SK-N-SH treated with all-trans-retinoic acid at 6 μM for 48 hours (cell line): ENCODE results near the gene UPK1A.
A peak's percentile ranks its signal among the peaks of the same experiment; 100 is the strongest.
"Not testable (repeated sequence)": the region's sequence is repeated elsewhere in the genome, so short reads cannot be mapped to it uniquely, and the experiment has no call there.

Source experiments
- ATAC-seq: fragments of 200-7000 bp; cut with Tn5 transposase; 3 replicates; pipeline ENCODE4 v1.9.1; 2020; ENCODE audit warnings: mild to moderate bottlenecking, moderate library complexity
- ARNTL ChIP-seq: fragments of 450-650 bp; formaldehyde crosslinking; IDR thresholded peaks from 2 replicates; pipeline ENCODE4 v1.5.0; 2020; ENCODE audit warnings: low read depth, mild to moderate bottlenecking, moderate library complexity, borderline replicate concordance
- BACH2 ChIP-seq: fragments of 250-450 bp; sonication (Bioruptor Pico); IDR thresholded peaks from 2 replicates; pipeline ENCODE4 v1.9.0; 2021; ENCODE audit warnings: mild to moderate bottlenecking, borderline replicate concordance
- CREB5 ChIP-seq: fragments of 250-450 bp; sonication (Bioruptor Pico); IDR thresholded peaks from 2 replicates; pipeline ENCODE4 v1.5.1; 2020; ENCODE audit warnings: low read depth, mild to moderate bottlenecking, moderate library complexity
- CSDC2 ChIP-seq: fragments of 250-450 bp; sonication (Bioruptor Pico); IDR thresholded peaks from 2 replicates; pipeline ENCODE4 v1.5.0; 2020; ENCODE audit warnings: mild to moderate bottlenecking, moderate library complexity
- ESRRG ChIP-seq: fragments of 250-450 bp; sonication (Bioruptor Pico); IDR thresholded peaks from 2 replicates; pipeline ENCODE4 v1.6.1; 2021; ENCODE audit warnings: mild to moderate bottlenecking
- GLIS3 ChIP-seq: fragments of 250-450 bp; sonication (Bioruptor Pico); IDR thresholded peaks from 2 replicates; pipeline ENCODE4 v1.5.0; 2020; ENCODE audit warnings: mild to moderate bottlenecking, moderate library complexity
- ISL1 ChIP-seq: fragments of 250-450 bp; sonication (Bioruptor Pico); IDR thresholded peaks from 2 replicates; pipeline ENCODE4 v2.1.2; 2022; ENCODE audit warnings: mild to moderate bottlenecking, moderate library complexity
- PATZ1 ChIP-seq: fragments of 250-450 bp; sonication (Bioruptor Pico); IDR thresholded peaks from 2 replicates; pipeline ENCODE4 v1.8.0; 2020; ENCODE audit warnings: mild to moderate bottlenecking, moderate library complexity, borderline replicate concordance
- POU6F1 ChIP-seq: fragments of 250-450 bp; sonication (Bioruptor Pico); IDR thresholded peaks from 2 replicates; pipeline ENCODE4 v1.8.0; 2021; ENCODE audit warnings: low read depth, mild to moderate bottlenecking, moderate library complexity, borderline replicate concordance
- RARB ChIP-seq: fragments of 250-450 bp; sonication (Bioruptor Pico); IDR thresholded peaks from 2 replicates; pipeline ENCODE4 v1.8.0; 2021; ENCODE audit warnings: mild to moderate bottlenecking, moderate library complexity
- SNAI2 ChIP-seq: fragments of 250-450 bp; sonication (Bioruptor Pico); IDR thresholded peaks from 2 replicates; pipeline ENCODE4 v1.5.0; 2020; ENCODE audit warnings: mild to moderate bottlenecking, moderate library complexity
- TCF4 ChIP-seq: fragments of 250-450 bp; sonication (Bioruptor Pico); IDR thresholded peaks from 2 replicates; pipeline ENCODE4 v1.8.0; 2021; ENCODE audit warnings: mild to moderate bottlenecking, moderate library complexity, borderline replicate concordance
- TOX ChIP-seq: fragments of 250-450 bp; sonication (Bioruptor Pico); IDR thresholded peaks from 2 replicates; pipeline ENCODE4 v1.8.0; 2021; ENCODE audit warnings: mild to moderate bottlenecking, moderate library complexity, borderline replicate concordance
- ZC3H10 ChIP-seq: fragments of 250-450 bp; sonication (Bioruptor Pico); IDR thresholded peaks from 2 replicates; pipeline ENCODE4 v1.5.1; 2021; ENCODE audit warnings: mild to moderate bottlenecking, moderate library complexity
- ZFP3 ChIP-seq: fragments of 250-450 bp; sonication (Bioruptor Pico); IDR thresholded peaks from 2 replicates; pipeline ENCODE4 v1.5.0; 2020; ENCODE audit warnings: mild to moderate bottlenecking, moderate library complexity
- ZFP30 ChIP-seq: fragments of 450-650 bp; formaldehyde crosslinking; IDR thresholded peaks from 2 replicates; pipeline ENCODE4 v1.5.0; 2022; ENCODE audit warnings: mild to moderate bottlenecking, moderate library complexity
- ZNF565 ChIP-seq: fragments of 450-650 bp; formaldehyde crosslinking; conservative IDR thresholded peaks from 2 replicates; pipeline ENCODE4 v1.5.0; 2020; ENCODE audit warnings: low read depth, mild to moderate bottlenecking, moderate library complexity
- ZNF70 ChIP-seq: fragments of 450-650 bp; formaldehyde crosslinking; IDR thresholded peaks from 2 replicates; pipeline ENCODE4 v1.5.0; 2020; ENCODE audit warnings: mild to moderate bottlenecking, moderate library complexity
- ZNF8 ChIP-seq: fragments of 450-650 bp; formaldehyde crosslinking; IDR thresholded peaks from 2 replicates; pipeline ENCODE4 v1.5.0; 2020; ENCODE audit warnings: mild to moderate bottlenecking, moderate library complexity
- TF ChIP-seq, protein P1 (sequence below): fragments of 250-450 bp; sonication (Bioruptor Pico); IDR thresholded peaks from 2 replicates; pipeline ENCODE4 v1.5.0; 2020; ENCODE audit warnings: mild to moderate bottlenecking, moderate library complexity

UPK1A gene

GRCh38 chr19:35645680-35646511 is 20.4 kb upstream of the UPK1A start:
- ATAC-seq, result no peak
- TF ChIP-seq SNAI2 (CRISPR knock-in tag) (no peak), TCF4 (no peak), GLIS3 (CRISPR knock-in tag) (no peak), TOX (CRISPR knock-in tag) (no peak), RARB (CRISPR knock-in tag) (no peak), ARNTL (CRISPR knock-in tag) (no peak), PATZ1 (CRISPR knock-in tag) (no peak), POU6F1 (CRISPR knock-in tag) (no peak), ZNF565 (CRISPR knock-in tag) (no peak), ZC3H10 (no peak)
- TF ChIP-seq, protein P1, sequence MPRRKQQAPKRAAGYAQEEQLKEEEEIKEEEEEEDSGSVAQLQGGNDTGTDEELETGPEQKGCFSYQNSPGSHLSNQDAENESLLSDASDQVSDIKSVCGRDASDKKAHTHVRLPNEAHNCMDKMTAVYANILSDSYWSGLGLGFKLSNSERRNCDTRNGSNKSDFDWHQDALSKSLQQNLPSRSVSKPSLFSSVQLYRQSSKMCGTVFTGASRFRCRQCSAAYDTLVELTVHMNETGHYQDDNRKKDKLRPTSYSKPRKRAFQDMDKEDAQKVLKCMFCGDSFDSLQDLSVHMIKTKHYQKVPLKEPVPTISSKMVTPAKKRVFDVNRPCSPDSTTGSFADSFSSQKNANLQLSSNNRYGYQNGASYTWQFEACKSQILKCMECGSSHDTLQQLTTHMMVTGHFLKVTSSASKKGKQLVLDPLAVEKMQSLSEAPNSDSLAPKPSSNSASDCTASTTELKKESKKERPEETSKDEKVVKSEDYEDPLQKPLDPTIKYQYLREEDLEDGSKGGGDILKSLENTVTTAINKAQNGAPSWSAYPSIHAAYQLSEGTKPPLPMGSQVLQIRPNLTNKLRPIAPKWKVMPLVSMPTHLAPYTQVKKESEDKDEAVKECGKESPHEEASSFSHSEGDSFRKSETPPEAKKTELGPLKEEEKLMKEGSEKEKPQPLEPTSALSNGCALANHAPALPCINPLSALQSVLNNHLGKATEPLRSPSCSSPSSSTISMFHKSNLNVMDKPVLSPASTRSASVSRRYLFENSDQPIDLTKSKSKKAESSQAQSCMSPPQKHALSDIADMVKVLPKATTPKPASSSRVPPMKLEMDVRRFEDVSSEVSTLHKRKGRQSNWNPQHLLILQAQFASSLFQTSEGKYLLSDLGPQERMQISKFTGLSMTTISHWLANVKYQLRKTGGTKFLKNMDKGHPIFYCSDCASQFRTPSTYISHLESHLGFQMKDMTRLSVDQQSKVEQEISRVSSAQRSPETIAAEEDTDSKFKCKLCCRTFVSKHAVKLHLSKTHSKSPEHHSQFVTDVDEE (CRISPR knock-in tag), result no peak

- peak; percentile 60; the same call in 1 of the 2 replicates for TF ChIP-seq ZNF70
- TF ChIP-seq ZNF8, result no peak
- peak; percentile 77 for ATAC-seq
Measured at GRCh38 chr19:35648017-35648961, 18.0 kb upstream of the UPK1A start, which contains the start of gene COX6B1. COX6B1 (plus strand) TSS chr19:35648323; CDS start chr19:35651244, 2,921 bp downstream.

GRCh38 chr19:35650581-35650980 is 15.7 kb upstream of the UPK1A start:
- no peak for TF ChIP-seq CREB5 (CRISPR knock-in tag)
- TF ChIP-seq ISL1 (CRISPR knock-in tag), result no peak
- TF ChIP-seq CSDC2 (CRISPR knock-in tag), result no peak
- no peak for ATAC-seq

GRCh38 chr19:35654828-35655227 is 11.5 kb upstream of the UPK1A start:
- not testable (repeated sequence) for ATAC-seq

DNA sequence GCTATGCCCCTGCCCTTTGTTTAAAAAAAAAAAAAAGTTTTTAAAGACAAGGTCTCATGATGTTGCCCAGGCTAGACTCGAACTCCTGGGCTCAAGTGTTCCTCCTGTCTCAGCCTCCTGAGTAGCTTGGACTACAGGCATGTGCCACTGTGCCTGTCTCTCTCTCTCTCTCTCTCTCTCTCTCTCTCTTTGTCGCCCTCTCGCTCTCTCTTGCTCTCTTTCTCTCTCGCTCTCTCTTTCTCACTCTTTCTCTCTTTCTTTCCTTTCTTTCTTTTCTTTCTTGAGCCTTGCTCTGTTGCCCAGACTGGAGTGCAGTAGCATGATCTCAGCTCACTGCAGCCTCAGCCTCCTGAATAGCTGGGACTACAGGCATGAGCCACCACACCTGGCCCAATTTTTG is 10.7 kb upstream of the UPK1A start:
- no peak for ATAC-seq
- no peak for TF ChIP-seq BACH2 (CRISPR knock-in tag)
- TF ChIP-seq RARB (CRISPR knock-in tag), result no peak
- no peak for TF ChIP-seq ZNF565 (CRISPR knock-in tag)
- TF ChIP-seq GLIS3 (CRISPR knock-in tag), result no peak
- TF ChIP-seq ESRRG (CRISPR knock-in tag), result no peak
- TF ChIP-seq ZFP30 (CRISPR knock-in tag), result no peak
- TF ChIP-seq POU6F1 (CRISPR knock-in tag), result no peak
- TF ChIP-seq ISL1 (CRISPR knock-in tag), result no peak
- TF ChIP-seq SNAI2 (CRISPR knock-in tag), result no peak
- no peak for TF ChIP-seq ZNF8
- no peak for TF ChIP-seq ZFP3 (CRISPR knock-in tag)
- TF ChIP-seq CSDC2 (CRISPR knock-in tag), result no peak
- no peak for TF ChIP-seq ZC3H10
- TF ChIP-seq TOX (CRISPR knock-in tag), result no peak
